ENCODE measurements around the gene GCGR.

Gene GCGR

GRCh38 chr17:81803728-81804558 is at the start of gene GCGR:
TSS of gene GCGR (plus strand) at chr17:81804150. CDS start at chr17:81809019, 4,869 bp downstream.
- no peak for DNase-seq

GRCh38 chr17:81792675-81793615 is 11.0 kb upstream of the GCGR start:
- DNase-seq: no peak

- DNase-seq: no peak
Observed at GRCh38 chr17:81794074-81794476, 9.9 kb upstream of the GCGR start.

- no peak for DNase-seq
Observed at GRCh38 chr17:81794509-81794908, 9.4 kb upstream of the GCGR start.

GRCh38 chr17:81801327-81801726 is 2.6 kb upstream of the GCGR start:
- no peak for DNase-seq

- no peak for DNase-seq
Observed at GRCh38 chr17:81802048-81802758, 1.7 kb upstream of the GCGR start.

- no peak for DNase-seq
Observed at GRCh38 chr17:81802856-81803643, 900 bp upstream of the GCGR start.

- no peak for DNase-seq
Observed at GRCh38 chr17:81804559-81805399, 829 bp downstream of the GCGR start.

- no peak for DNase-seq
Observed at GRCh38 chr17:81805707-81806460, 1.9 kb downstream of the GCGR start.

- no peak for DNase-seq
Observed at GRCh38 chr17:81806461-81807209, 2.7 kb downstream of the GCGR start.

- no peak for DNase-seq
Observed at GRCh38 chr17:81807210-81807719, 3.3 kb downstream of the GCGR start.

GRCh38 chr17:81807839-81808238 is 3.9 kb downstream of the GCGR start:
- DNase-seq: no peak

GRCh38 chr17:81808778-81809555 is 5.0 kb downstream of the GCGR start:
- DNase-seq: no peak

- DNase-seq: no peak
Observed at GRCh38 chr17:81809556-81809998, 5.6 kb downstream of the GCGR start.

GRCh38 chr17:81810476-81810875 is 6.5 kb downstream of the GCGR start:
- no peak for DNase-seq

GRCh38 chr17:81810892-81811704 is 7.1 kb downstream of the GCGR start:
- DNase-seq: no peak

GRCh38 chr17:81811705-81812570 is 8.0 kb downstream of the GCGR start:
- DNase-seq: no peak
